K562 (cell line): Measurements from ENCODE around the gene C16orf92. TPM values are rescaled to one million over a fixed set of nuclear protein-coding genes. Genes with fewer than 3 reads are reported as not detected.
A peak's percentile ranks its signal among the peaks of the same experiment; 100 is the strongest.

Experiments used
- ATAC-seq: fragments of 200-7000 bp; cut with Tn5 transposase; 3 replicates; pipeline ENCODE4 v1.9.1; 2020; ENCODE audit warnings: moderate library complexity
- BruUV-seq: library from RNA; stranded (reverse); fragments of 400-500 nt; replicated peaks from 2 replicates; lab custom pipeline; 2021; lab: Mats Ljungman, UMichigan
- CTCF ChIA-PET: fragments of 300-600 bp; formaldehyde crosslinking; extraction: SDS; loops from one replicate; lab custom pipeline; 2021; ENCODE audit warnings: low intra/inter-chr PET ratio; lab: Yijun Ruan, JAX
- POLR2A ChIA-PET: fragments of 300-600, 350-650 bp; sonication (Branson Sonifier 250); formaldehyde crosslinking; extraction: SDS; loops from one replicate; lab custom pipeline; 2021; ENCODE audit warnings: antibody characterized with exemption, inconsistent platforms; lab: Yijun Ruan, JAX
- DNase-seq, 4 experiments: peaks; one replicate each; pipeline versions ENCODE4 v3.0.0 to v3.0.0-alpha.2; 2011 to 2018; ENCODE audit warnings: low spot score in 3 of 4, mixed read lengths in 3 of 4; ENCODE audit errors: extremely low read depth in 1 of 4
- FAIRE-seq: peaks from 2 replicates; lab custom pipeline; 2011; peaks lifted over from hg19 to GRCh38; lab: Jason Lieb, UNC
- H2AFZ ChIP-seq: 2 replicates; pipeline ENCODE4 v1.6.0; 2011; ENCODE audit warnings: low read depth, low read length, control low read depth, inconsistent platforms
- H3K27ac ChIP-seq: fragments of 200-600 bp; 3 replicates; pipeline ENCODE4 v1.8.0; 2011; ENCODE audit warnings: low read depth, mild to moderate bottlenecking, control low read depth, inconsistent platforms, low read length, moderate library complexity, mixed read lengths; ENCODE audit errors: extremely low read depth
- H3K27me3 ChIP-seq, 2 experiments: fragments of 300-600 bp in 1 of 2; 2 replicates in 1 of 2; 3 replicates in 1 of 2; pipeline versions ENCODE4 v1.6.0 to v1.8.0; 2011; ENCODE audit warnings: inconsistent platforms in 2 of 2, low read length in 2 of 2, mild to moderate bottlenecking in 1 of 2, mixed read lengths in 1 of 2, moderate library complexity in 1 of 2; ENCODE audit not compliant: control insufficient read depth in 2 of 2, insufficient read depth in 2 of 2
- H3K36me3 ChIP-seq: fragments of 300-600 bp; 3 replicates; pipeline ENCODE4 v1.8.0; 2011; ENCODE audit warnings: mild to moderate bottlenecking, low read length, inconsistent platforms; ENCODE audit not compliant: control insufficient read depth, insufficient read depth
- H3K4me1 ChIP-seq, 2 experiments: fragments of 200-600 bp in 1 of 2; replicated peaks in 1 of 2; 2 replicates in 1 of 2; 3 replicates in 1 of 2; pipeline versions ENCODE4 v1.5.1 to v1.8.0; 2011; ENCODE audit warnings: inconsistent platforms in 2 of 2, low read length in 2 of 2, mild to moderate bottlenecking in 1 of 2, mixed read lengths in 1 of 2, moderate library complexity in 1 of 2; ENCODE audit not compliant: control insufficient read depth in 2 of 2, insufficient read depth in 2 of 2
- H3K4me2 ChIP-seq: 2 replicates; pipeline ENCODE4 v1.6.1; 2011; ENCODE audit warnings: low read length, control low read depth, inconsistent platforms, mixed read lengths; ENCODE audit not compliant: insufficient read depth
- H3K4me3 ChIP-seq: fragments of 200-600 bp; sonication (generic), shearing (Covaris generic); 2 replicates; pipeline ENCODE4 v1.5.1; 2016; ENCODE audit warnings: control low read depth, inconsistent platforms
- H3K79me2 ChIP-seq: fragments of 200-600 bp; 3 replicates; pipeline ENCODE4 v1.8.0; 2011; ENCODE audit warnings: low read length, inconsistent platforms; ENCODE audit not compliant: control insufficient read depth, insufficient read depth
- H3K9ac ChIP-seq, 2 experiments: 2 replicates each; pipeline versions ENCODE4 v1.6.0 to v1.6.1; 2011; ENCODE audit warnings: low read depth in 2 of 2, low read length in 2 of 2, control low read depth in 1 of 2, inconsistent platforms in 1 of 2, mild to moderate bottlenecking in 1 of 2, mixed read lengths in 1 of 2; ENCODE audit not compliant: insufficient read depth in 1 of 2
- H3K9me1 ChIP-seq: one replicate; pipeline ENCODE4 v1.6.0; 2011; ENCODE audit warnings: inconsistent platforms, mild to moderate bottlenecking, low read length, moderate library complexity; ENCODE audit not compliant: control insufficient read depth, insufficient read depth
- H3K9me3 ChIP-seq: replicated peaks from 2 replicates; pipeline ENCODE4 v1.5.1; 2011; ENCODE audit warnings: low read depth, low read length, inconsistent platforms; ENCODE audit not compliant: control insufficient read depth, insufficient read depth
- H4K20me1 ChIP-seq: replicated peaks from 2 replicates; pipeline ENCODE4 v1.6.1; 2011; ENCODE audit warnings: low read length, inconsistent platforms, mixed read lengths; ENCODE audit not compliant: control insufficient read depth, insufficient read depth
- ARID1B ChIP-seq: fragments of 450-650 bp; IDR thresholded peaks from 2 replicates; pipeline ENCODE4 v1.6.1; 2016; ENCODE audit warnings: antibody characterized with exemption, mild to moderate bottlenecking, inconsistent platforms
- BACH1 ChIP-seq: fragments of 200-800 bp; sonication (Bioruptor generic); IDR thresholded peaks from 2 replicates; pipeline ENCODE4 v1.6.1; 2016; ENCODE audit warnings: missing genetic modification characterization, missing compliant biosample characterization
- CREM ChIP-seq: IDR thresholded peaks from 2 replicates; pipeline ENCODE4 v1.6.1; 2014; ENCODE audit warnings: antibody characterized with exemption, low read depth
- ETV5 ChIP-seq: sonication (generic); formaldehyde crosslinking; IDR thresholded peaks from 2 replicates; pipeline ENCODE4 v1.4.0; 2020; ENCODE audit warnings: low read depth, mild to moderate bottlenecking, missing genetic modification reagents
- GATAD2B ChIP-seq: fragments of 450-650 bp; IDR thresholded peaks from 2 replicates; pipeline ENCODE4 v1.6.1; 2017; ENCODE audit warnings: mild to moderate bottlenecking, borderline replicate concordance
- HMGN3 ChIP-seq: IDR thresholded peaks from 2 replicates; pipeline ENCODE4 v1.6.1; 2011; ENCODE audit warnings: borderline replicate concordance, low read depth, mild to moderate bottlenecking, mixed read lengths, low read length; ENCODE audit not compliant: insufficient read length; ENCODE audit errors: extremely low read depth
- MTF1 ChIP-seq: fragments of 250-450 bp; sonication (Bioruptor Pico); IDR thresholded peaks from 2 replicates; pipeline ENCODE4 v1.9.0; 2021; ENCODE audit warnings: moderate library complexity, mild to moderate bottlenecking, inconsistent platforms, borderline replicate concordance
- NCOA6 ChIP-seq: fragments of 450-650 bp; IDR thresholded peaks from 2 replicates; pipeline ENCODE4 v1.6.1; 2017; ENCODE audit warnings: mild to moderate bottlenecking
- NRF1 ChIP-seq, 2 experiments: fragments of 450-650 bp; IDR thresholded peaks in 1 of 2; conservative IDR thresholded peaks in 1 of 2; 2 replicates each; pipeline ENCODE4 v1.6.1; 2014; ENCODE audit warnings: mild to moderate bottlenecking in 2 of 2
- PHB ChIP-seq: fragments of 250-450 bp; sonication (Bioruptor Pico); IDR thresholded peaks from 2 replicates; pipeline ENCODE4 v1.5.0; 2021
- POLR2AphosphoS2 ChIP-seq: IDR thresholded peaks from 2 replicates; pipeline ENCODE4 v1.6.1; 2012; ENCODE audit warnings: low read length, improper control_type of control experiment
- POLR2H ChIP-seq: IDR thresholded peaks from 2 replicates; pipeline ENCODE4 v1.6.1; 2016; ENCODE audit warnings: missing genetic modification characterization, low read depth, mild to moderate bottlenecking, control low read depth, missing compliant biosample characterization, moderate library complexity
- RAD21 ChIP-seq, 2 experiments: fragments of 250-450 bp in 1 of 2; fragments of 450-650 bp in 1 of 2; sonication (Bioruptor Pico) in 1 of 2; formaldehyde crosslinking in 1 of 2; IDR thresholded peaks in 1 of 2; conservative IDR thresholded peaks in 1 of 2; 2 replicates each; pipeline versions ENCODE4 v1.4.0 to v1.8.0; 2020 to 2022; ENCODE audit warnings: mild to moderate bottlenecking in 2 of 2, moderate library complexity in 1 of 2
- YBX1 ChIP-seq: fragments of 450-650 bp; IDR thresholded peaks from 2 replicates; pipeline ENCODE4 v1.7.1; 2016; ENCODE audit warnings: mild to moderate bottlenecking
- ZBTB8A ChIP-seq: fragments of 450-650 bp; IDR thresholded peaks from 2 replicates; pipeline ENCODE4 v1.6.1; 2018; ENCODE audit warnings: mild to moderate bottlenecking, moderate library complexity; ENCODE audit not compliant: partially characterized antibody
- ZNF551 ChIP-seq: fragments of 250-450 bp; sonication (Bioruptor Pico); IDR thresholded peaks from 2 replicates; pipeline ENCODE4 v1.5.0; 2021; ENCODE audit warnings: mild to moderate bottlenecking, moderate library complexity
- ZNF696 ChIP-seq: fragments of 250-450 bp; sonication (Bioruptor Pico); conservative IDR thresholded peaks from 2 replicates; pipeline ENCODE4 v1.4.0; 2020; ENCODE audit warnings: mild to moderate bottlenecking, moderate library complexity
- ZNF699 ChIP-seq: fragments of 250-450 bp; sonication (Bioruptor Pico); IDR thresholded peaks from 2 replicates; pipeline ENCODE4 v1.8.0; 2021; ENCODE audit warnings: mild to moderate bottlenecking, moderate library complexity; ENCODE audit not compliant: insufficient replicate concordance
- ZSCAN29 ChIP-seq: fragments of 450-650 bp; IDR thresholded peaks from 2 replicates; pipeline ENCODE4 v1.6.1; 2017
- WGBS: fragments of 100-300 bp; shearing (Covaris generic); methylation state at CpG from one replicate; pipeline ENCODE4 v1.1.6; 2016; ENCODE audit warnings: low coverage, mixed read lengths; ENCODE audit not compliant: insufficient coverage; ENCODE audit errors: missing lambda C conversion rate; 5-methylcytosine and 5-hydroxymethylcytosine counted together
- in situ Hi-C: fragments of 300-500 bp; cut with MboI; formaldehyde crosslinking; loops from 4 replicates; pipeline ENCODE4 v1.15.0; 2018; ENCODE audit warnings: inconsistent platforms, mixed read lengths
- intact Hi-C: fragments of 100-400 bp; cut with micrococcal nuclease; formaldehyde crosslinking; loops from 2 replicates; pipeline ENCODE4 v1.14.2; 2022
- polyA plus RNA-seq, 8 experiments: library from polyadenylated mRNA; depleted of rRNA in 4 of 8; stranded (reverse) in 5 of 8; unstranded in 3 of 8; fragments of >200 nt; fragmentation: Nextera tagmentation in 2 of 8; fragmentation: Illumina TruSeq in 1 of 8; extraction: Ambion mirVana in 2 of 8; extraction: Trizol in 1 of 8; gene quantifications; 2 replicates each; pipeline versions ENCODE4 v1.2.1 to v1.2.3, GENCODE V29; 2011 to 2014; ENCODE audit warnings: inconsistent platforms in 1 of 8, missing spikeins in 1 of 8
- total RNA-seq, 7 experiments: library from RNA; depleted of rRNA in 6 of 7; stranded (reverse); fragments of >200 nt in 6 of 7; fragmentation: Illumina TruSeq in 2 of 7; extraction: Trizol in 2 of 7; gene quantifications; 2 replicates each; pipeline versions ENCODE4 v1.2.1 to v1.2.3, GENCODE V29; 2011 to 2021; ENCODE audit warnings: low replicate concordance in 1 of 7
- TF ChIP-seq, protein P1 (sequence below): fragments of 250-450 bp; sonication (Bioruptor Pico); IDR thresholded peaks from 2 replicates; pipeline ENCODE4 v1.4.0; 2020; ENCODE audit warnings: borderline replicate concordance
- TF ChIP-seq, protein P2 (sequence below): fragments of 450-650 bp; formaldehyde crosslinking; IDR thresholded peaks from 2 replicates; pipeline ENCODE4 v1.4.0; 2020; ENCODE audit warnings: mild to moderate bottlenecking, moderate library complexity

The C16orf92 gene
- total and polyA plus RNA-seq, 9 of the 15 experiments (the other 6 are each of a cell fraction or from before 2014, with no cell fraction given): not detected

- Histone ChIP-seq H3K4me1 (peaks cover 19 to 32% of the 10 kb centered on the region in 2 experiments), H3K27me3 (no peaks in the 10 kb centered on the region), H2AFZ (no peak overlapping the region), H3K27ac (no peak overlapping the region), H3K9me1 (no peaks in the 10 kb centered on the region), H3K36me3 (0 out of 3 replicates have a peak, but pooled peaks cover 5% of the 10 kb centered on the region), H3K4me2 (peak overlapping the region; percentile 67; the same call in 1 of the 2 replicates), H3K9ac (peak overlapping the region in 1 of 2 experiments; percentile 49; a peak in 1 of 4 replicates), H4K20me1 (peaks cover 4% of the 10 kb centered on the region; the same call in 1 of the 2 replicates), H3K9me3 (no peaks in the 10 kb centered on the region), H3K4me3 (no peak overlapping the region), H3K79me2 (peaks cover 14% of the 10 kb centered on the region; the same call in 2 of the 3 replicates)
- WGBS: 17% methylated on average over 9 of the region's 10 CpGs
- in situ Hi-C loops (no loop called here), intact Hi-C loops (no loop called here)
- CTCF ChIA-PET: interaction anchor here (0.6 kb wide), 1 partner anchor 58 kb away, joined by 5 read pairs; no protein-coding TSS in a partner anchor
- BruUV-seq: no TSS peak
- ATAC-seq (peak; percentile 92), DNase-seq (peak; percentile 54 to 80 (median 65)), FAIRE-seq (peak; percentile 83)
- POLR2A ChIA-PET: interaction anchor here (1.5 to 4.2 kb wide), 2 partner anchors 11 to 17 kb away, joined by 6 to 29 read pairs; partner anchors contain the start of gene ALDOA
- TF ChIP-seq BACH1 (tag) (no peak), MTF1 (CRISPR knock-in tag) (no peak), ZNF699 (CRISPR knock-in tag) (no peak), YBX1 (no peak), HMGN3 (no peak), POLR2AphosphoS2 (no peak), ZSCAN29 (no peak), CREM (peak; percentile 43; the same call in 1 of the 2 replicates), ZNF551 (CRISPR knock-in tag) (no peak), RAD21 (CRISPR knock-in tag; conservative IDR thresholded peaks at IDR 0.05 in 1 of 2, IDR thresholded peaks at IDR 0.05 in 1 of 2) (peak; percentile 23 to 62; a peak in 3 of 4 replicates), NCOA6 (no peak), PHB (CRISPR knock-in tag) (no peak), NRF1 (conservative IDR thresholded peaks at IDR 0.05 in 1 of 2, IDR thresholded peaks at IDR 0.05 in 1 of 2) (peak in 1 of 2 experiments; percentile 53; a peak in 3 of 4 replicates), ARID1B (no peak), POLR2H (tag) (no peak), ETV5 (no peak), GATAD2B (no peak), ZNF696 (CRISPR knock-in tag) (no peak), ZBTB8A (no peak)
- TF ChIP-seq, protein P1, sequence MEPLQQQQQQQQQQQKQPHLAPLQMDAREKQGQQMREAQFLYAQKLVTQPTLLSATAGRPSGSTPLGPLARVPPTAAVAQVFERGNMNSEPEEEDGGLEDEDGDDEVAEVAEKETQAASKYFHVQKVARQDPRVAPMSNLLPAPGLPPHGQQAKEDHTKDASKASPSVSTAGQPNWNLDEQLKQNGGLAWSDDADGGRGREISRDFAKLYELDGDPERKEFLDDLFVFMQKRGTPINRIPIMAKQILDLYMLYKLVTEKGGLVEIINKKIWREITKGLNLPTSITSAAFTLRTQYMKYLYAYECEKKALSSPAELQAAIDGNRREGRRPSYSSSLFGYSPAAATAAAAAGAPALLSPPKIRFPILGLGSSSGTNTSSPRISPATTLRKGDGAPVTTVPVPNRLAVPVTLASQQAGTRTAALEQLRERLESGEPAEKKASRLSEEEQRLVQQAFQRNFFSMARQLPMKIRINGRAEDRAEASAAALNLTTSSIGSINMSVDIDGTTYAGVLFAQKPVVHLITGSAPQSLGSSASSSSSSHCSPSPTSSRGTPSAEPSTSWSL (CRISPR knock-in tag): no peak
- TF ChIP-seq, protein P2, sequence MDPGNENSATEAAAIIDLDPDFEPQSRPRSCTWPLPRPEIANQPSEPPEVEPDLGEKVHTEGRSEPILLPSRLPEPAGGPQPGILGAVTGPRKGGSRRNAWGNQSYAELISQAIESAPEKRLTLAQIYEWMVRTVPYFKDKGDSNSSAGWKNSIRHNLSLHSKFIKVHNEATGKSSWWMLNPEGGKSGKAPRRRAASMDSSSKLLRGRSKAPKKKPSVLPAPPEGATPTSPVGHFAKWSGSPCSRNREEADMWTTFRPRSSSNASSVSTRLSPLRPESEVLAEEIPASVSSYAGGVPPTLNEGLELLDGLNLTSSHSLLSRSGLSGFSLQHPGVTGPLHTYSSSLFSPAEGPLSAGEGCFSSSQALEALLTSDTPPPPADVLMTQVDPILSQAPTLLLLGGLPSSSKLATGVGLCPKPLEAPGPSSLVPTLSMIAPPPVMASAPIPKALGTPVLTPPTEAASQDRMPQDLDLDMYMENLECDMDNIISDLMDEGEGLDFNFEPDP (CRISPR knock-in tag): no peak
These were observed 32.1 kb downstream of the C16orf92 start for GRCh38 chr16:30054959-30055553.
